ENCODE measurements around the gene SNX9. TPM values are rescaled to one million over a fixed set of nuclear protein-coding genes. Genes with fewer than 3 reads are reported as not detected.

The SNX9 gene
- total and polyA plus RNA-seq, 2 of the 8 experiments (the other 6 are each of a cell fraction or from before 2014, with no cell fraction given), result 11.8 to 23.2 TPM

Small RNA genes lying within 50 kb of the gene (small RNA-seq; reads per million reads assigned to genes)
- gene HSPE1P26 (ENCODE audit: insufficient read depth), result not detected
- gene RNU6-786P (ENCODE audit: insufficient read depth), result not detected

Other genes starting within 250 kb of the SNX9 start
- 13.5 and 13.9 TPM in 2 replicates for gene SYNJ2, start 158.6 kb downstream of the SNX9 start, total RNA-seq (2021; fragmentation: NEBNext Ultra II Directional; extraction: Animal tissue kit (Norgen Biotek cat#: 25700))
- 3.7 TPM in 2 replicates for gene SYNJ2, start 158.6 kb downstream of the SNX9 start, polyA plus RNA-seq (2011; rRNA removed)

Data from H1 (cell line).